Naive thymus-derived CD8-positive, alpha-beta T cell (primary cell): ENCODE data around the gene TRIM59. TPM values are rescaled to one million over a fixed set of nuclear protein-coding genes. Genes with fewer than 3 reads are reported as not detected.

ENCODE experiments used
- ATAC-seq, 2 donors: fragments of 150-1000 bp; cut with Tn5 transposase in 1 of 2; sonication (Bioruptor Pico), chemical (Tn5 transposase) in 1 of 2; 1 replicate in 1 of 2; 2 replicates in 1 of 2; pipeline ENCODE4 v1.10.0; 2021; ENCODE audit warnings: mild to moderate bottlenecking in 2 of 2, moderate library complexity in 2 of 2
- POLR2A ChIA-PET: fragments of 350-600 bp; sonication (Branson Sonifier 250); formaldehyde crosslinking; loops from one replicate; lab custom pipeline; 2021; ENCODE audit warnings: antibody characterized with exemption; lab: Charles Lee
- DNase-seq, 10 donors: peaks; one replicate each; pipeline versions ENCODE4 v3.0.0 to v3.0.0-alpha.2; 2020 to 2022
- H3K27ac Mint-ChIP-seq, 10 donors: one replicate each; pipeline ENCODE4 v1.8.0; 2020 to 2022; ENCODE audit warnings: mild to moderate bottlenecking in 10 of 10, mixed read lengths in 10 of 10, moderate library complexity in 4 of 10, inconsistent platforms in 1 of 10
- H3K27me3 Mint-ChIP-seq, 5 donors: one replicate each; pipeline ENCODE4 v1.8.0; 2021 to 2022; ENCODE audit warnings: mixed read lengths in 5 of 5
- H3K36me3 Mint-ChIP-seq, 3 donors: one replicate each; pipeline ENCODE4 v1.8.0; 2020 to 2022; ENCODE audit warnings: mixed read lengths in 3 of 3, mild to moderate bottlenecking in 2 of 3, inconsistent platforms in 1 of 3
- H3K4me1 Mint-ChIP-seq, 4 donors: one replicate each; pipeline ENCODE4 v1.8.0; 2021 to 2022; ENCODE audit warnings: mixed read lengths in 4 of 4
- H3K4me3 Mint-ChIP-seq, 10 donors: one replicate each; pipeline ENCODE4 v1.8.0; 2020 to 2022; ENCODE audit warnings: mild to moderate bottlenecking in 10 of 10, mixed read lengths in 10 of 10, moderate library complexity in 6 of 10, inconsistent platforms in 1 of 10
- H3K9me3 Mint-ChIP-seq, 9 donors: one replicate each; pipeline ENCODE4 v1.8.0; 2020 to 2022; ENCODE audit warnings: mixed read lengths in 9 of 9, mild to moderate bottlenecking in 3 of 9, inconsistent platforms in 1 of 9, moderate library complexity in 1 of 9
- polyA plus RNA-seq, 3 donors: library from polyadenylated mRNA; unstranded; fragments of 300-500 nt; fragmentation: Illumina TruSeq; gene quantifications; one replicate each; pipeline ENCODE4 v1.2.3, GENCODE V29; 2021
- total RNA-seq, 8 experiments: library from RNA in 2 of 8; stranded (reverse) in 2 of 8; gene quantifications; one replicate each; pipeline ENCODE4 v1.2.3 and lab custom pipeline; 2021 to 2026

The TRIM59 gene, protein sequence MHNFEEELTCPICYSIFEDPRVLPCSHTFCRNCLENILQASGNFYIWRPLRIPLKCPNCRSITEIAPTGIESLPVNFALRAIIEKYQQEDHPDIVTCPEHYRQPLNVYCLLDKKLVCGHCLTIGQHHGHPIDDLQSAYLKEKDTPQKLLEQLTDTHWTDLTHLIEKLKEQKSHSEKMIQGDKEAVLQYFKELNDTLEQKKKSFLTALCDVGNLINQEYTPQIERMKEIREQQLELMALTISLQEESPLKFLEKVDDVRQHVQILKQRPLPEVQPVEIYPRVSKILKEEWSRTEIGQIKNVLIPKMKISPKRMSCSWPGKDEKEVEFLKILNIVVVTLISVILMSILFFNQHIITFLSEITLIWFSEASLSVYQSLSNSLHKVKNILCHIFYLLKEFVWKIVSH
- total RNA-seq (10 to 100 TPM; 14.0 to 14.2 TPM), polyA plus RNA-seq (10 to 100 TPM; 12.4 to 17.4 (median 14.7) TPM), total RNA-seq (lab: John Stamatoyannopoulos, UW) (4.2 to 19.1 (median 15.4) reads per million in 6 experiments)

GRCh38 chr3:160449636-160450598 lies at the start of gene TRIM59:
Gene TRIM59, minus strand, starts transcription at chr3:160449786. Its CDS starts 10,603 bp downstream, at chr3:160439183.
- peak; percentile 96 to 97 for ATAC-seq
- POLR2A ChIA-PET, result interaction anchor here (0.8 to 1.7 kb wide), 6 partner anchors 11 to 306 kb away, joined by 3 to 14 read pairs (median 4); partner anchors contain the start of genes KPNA4 and PPM1L
- peak; percentile 84 to 97 (median 94) for DNase-seq
- Mint-ChIP-seq H3K36me3 (peaks cover 0 to 6% (median 0%) of the 10 kb centered on the region in 3 donors), H3K4me3 (peak within 1 kb of the TSS; percentile 91 to 100 (median 94)), H3K9me3 (no peaks in the 10 kb centered on the region), H3K4me1 (peaks cover 16 to 39% (median 30%) of the 10 kb centered on the region in 4 donors), H3K27ac (peak within 1 kb of the TSS; percentile 88 to 98 (median 94)), H3K27me3 (no peaks in the 10 kb centered on the region)

DNA sequence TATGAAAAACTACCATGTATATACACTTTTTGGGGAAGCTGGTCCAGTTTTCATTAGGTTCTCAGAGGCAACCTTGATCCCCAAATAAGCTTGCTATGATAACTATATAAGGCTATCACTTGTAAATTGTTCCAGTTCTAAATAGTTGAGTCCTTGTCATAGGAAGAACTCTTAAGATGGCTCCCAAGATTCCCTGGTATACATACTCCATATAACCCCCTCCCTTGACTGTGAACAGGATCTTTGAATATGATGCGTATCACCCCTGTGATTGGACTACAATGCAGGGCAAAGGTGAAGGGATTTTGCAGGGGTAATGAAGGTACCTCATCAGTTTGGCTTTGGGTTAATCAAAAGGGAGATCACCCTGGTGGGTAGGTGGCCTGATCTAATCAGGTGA lies 48.6 kb upstream of the TRIM59 start:
- Mint-ChIP-seq H3K4me1 (no peaks in the 10 kb centered on the region), H3K36me3 (peaks cover 7 to 44% (median 27%) of the 10 kb centered on the region in 3 donors), H3K4me3 (no peak overlapping the region), H3K27me3 (no peaks in the 10 kb centered on the region), H3K9me3 (no peaks in the 10 kb centered on the region), H3K27ac (no peak overlapping the region)
- POLR2A ChIA-PET, result no interaction called here
- DNase-seq, result no peak
- ATAC-seq, result no peak

- no peak for ATAC-seq
- no peak overlapping the region for H3K27ac Mint-ChIP-seq
- H3K9me3 Mint-ChIP-seq, result no peaks in the 10 kb centered on the region
- H3K27me3 Mint-ChIP-seq, result no peaks in the 10 kb centered on the region
- no peak for DNase-seq
- no peak overlapping the region for H3K4me3 Mint-ChIP-seq
- POLR2A ChIA-PET, result no interaction called here
- peaks cover 2 to 5% (median 4%) of the 10 kb centered on the region in 4 donors for H3K4me1 Mint-ChIP-seq
- no peaks in the 10 kb centered on the region for H3K36me3 Mint-ChIP-seq
Measured at GRCh38 chr3:160490166-160490565, 40.6 kb upstream of the TRIM59 start.

- Mint-ChIP-seq H3K27ac (no peak overlapping the region), H3K4me1 (peaks cover 2 to 7% (median 6%) of the 10 kb centered on the region in 4 donors), H3K36me3 (peaks cover 0 to 2% (median 0%) of the 10 kb centered on the region in 3 donors), H3K27me3 (peaks cover 0 to 4% (median 3%) of the 10 kb centered on the region in 5 donors), H3K4me3 (peak overlapping the region in 3 of 10 donors; percentile 14 to 74 (median 69)), H3K9me3 (no peaks in the 10 kb centered on the region)
- DNase-seq, result peak in 3 of 10 donors; percentile 20 to 32 (median 31)
- POLR2A ChIA-PET, result no interaction called here
- ATAC-seq, result no peak
Measured at GRCh38 chr3:160486459-160486869, 36.9 kb upstream of the TRIM59 start.

DNA sequence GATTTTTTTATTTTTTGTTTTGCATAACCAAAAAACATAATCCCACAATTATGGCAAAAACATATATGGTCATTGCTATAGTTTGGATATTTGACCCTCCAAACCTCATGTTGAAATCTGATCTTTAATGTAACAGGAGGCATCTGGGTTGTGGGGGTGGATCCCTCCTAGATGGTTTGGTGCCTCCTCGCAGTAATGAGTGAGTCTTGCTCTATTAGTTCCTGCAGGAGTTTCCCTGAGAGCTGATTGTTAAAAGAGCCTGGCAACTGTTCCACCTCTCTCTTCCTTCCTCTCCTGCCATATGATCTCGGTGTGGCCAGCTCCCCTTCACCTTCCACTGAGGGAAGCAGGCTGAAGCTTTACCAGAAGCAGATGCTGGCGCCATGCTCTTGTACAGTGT lies 33.2 kb upstream of the TRIM59 start:
- peaks cover 0 to 2% (median 0%) of the 10 kb centered on the region in 3 donors for H3K36me3 Mint-ChIP-seq
- ATAC-seq, result no peak
- POLR2A ChIA-PET, result no interaction called here
- no peak overlapping the region for H3K4me3 Mint-ChIP-seq
- H3K4me1 Mint-ChIP-seq, result peaks cover 2 to 7% (median 5%) of the 10 kb centered on the region in 4 donors
- peaks cover 5 to 16% (median 11%) of the 10 kb centered on the region in 5 donors for H3K27me3 Mint-ChIP-seq
- DNase-seq, result no peak
- no peak overlapping the region for H3K27ac Mint-ChIP-seq
- H3K9me3 Mint-ChIP-seq, result no peaks in the 10 kb centered on the region

DNA sequence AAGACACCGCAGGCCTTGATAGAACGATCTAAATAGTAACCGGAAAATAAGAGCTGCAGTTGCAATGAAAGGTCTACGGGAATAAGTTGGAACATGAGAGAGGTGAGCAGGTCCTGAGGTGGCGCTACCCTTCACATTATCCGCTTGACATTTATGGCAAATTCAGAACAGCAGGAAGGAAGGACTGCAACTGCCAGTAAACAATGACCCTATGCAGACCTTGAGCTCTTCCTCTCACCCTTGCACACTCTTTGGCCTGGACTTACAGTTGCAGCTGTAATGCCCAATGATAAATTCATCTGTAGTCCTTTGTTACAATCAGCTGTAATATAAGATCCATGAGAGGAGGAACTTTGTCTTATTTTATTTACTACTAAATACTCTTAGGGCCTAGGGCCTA lies 32.3 kb upstream of the TRIM59 start:
- Mint-ChIP-seq H3K4me3 (no peak overlapping the region), H3K4me1 (peaks cover 2 to 7% (median 5%) of the 10 kb centered on the region in 4 donors), H3K27me3 (peaks cover 8 to 22% (median 11%) of the 10 kb centered on the region in 5 donors), H3K36me3 (peaks cover 0 to 2% (median 0%) of the 10 kb centered on the region in 3 donors), H3K9me3 (no peaks in the 10 kb centered on the region), H3K27ac (no peak overlapping the region)
- POLR2A ChIA-PET, result no interaction called here
- DNase-seq, result no peak
- no peak for ATAC-seq

DNA sequence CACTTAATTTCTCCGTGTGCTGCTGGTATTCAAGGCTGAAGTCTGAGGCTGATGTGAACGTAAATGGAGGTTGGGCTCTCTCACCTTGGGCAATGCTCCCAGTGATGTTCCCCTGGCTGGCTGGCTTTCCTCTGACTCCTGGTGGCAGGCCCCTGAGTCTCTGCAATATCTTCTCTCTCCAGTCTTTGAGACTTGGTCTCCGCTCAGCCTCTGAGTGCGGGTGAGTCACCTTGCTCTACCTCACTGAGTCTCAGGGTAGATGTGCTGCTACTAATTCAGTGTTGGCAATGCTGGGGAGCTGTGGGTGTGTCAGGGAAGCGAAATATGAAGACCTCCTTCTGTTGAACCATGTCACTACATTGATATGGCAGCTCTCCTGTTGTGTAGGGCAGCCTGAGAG lies 31.3 kb upstream of the TRIM59 start:
- peaks cover 2 to 7% (median 5%) of the 10 kb centered on the region in 4 donors for H3K4me1 Mint-ChIP-seq
- ATAC-seq, result no peak
- POLR2A ChIA-PET, result no interaction called here
- H3K36me3 Mint-ChIP-seq, result peaks cover 0 to 2% (median 0%) of the 10 kb centered on the region in 3 donors
- peaks cover 8 to 22% (median 11%) of the 10 kb centered on the region in 5 donors for H3K27me3 Mint-ChIP-seq
- no peak for DNase-seq
- H3K27ac Mint-ChIP-seq, result peak overlapping the region in 1 of 10 donors; percentile 56
- no peak overlapping the region for H3K4me3 Mint-ChIP-seq
- H3K9me3 Mint-ChIP-seq, result no peaks in the 10 kb centered on the region

GRCh38 chr3:160479376-160479775 lies 29.8 kb upstream of the TRIM59 start:
- no peak overlapping the region for H3K4me3 Mint-ChIP-seq
- no peak for DNase-seq
- H3K27ac Mint-ChIP-seq, result no peak overlapping the region
- ATAC-seq, result no peak
- peaks cover 0 to 1% (median 0%) of the 10 kb centered on the region in 4 donors for H3K4me1 Mint-ChIP-seq
- H3K27me3 Mint-ChIP-seq, result peaks cover 8 to 30% (median 15%) of the 10 kb centered on the region in 5 donors
- peaks cover 0 to 2% (median 0%) of the 10 kb centered on the region in 3 donors for H3K36me3 Mint-ChIP-seq
- POLR2A ChIA-PET, result no interaction called here
- no peaks in the 10 kb centered on the region for H3K9me3 Mint-ChIP-seq

DNA sequence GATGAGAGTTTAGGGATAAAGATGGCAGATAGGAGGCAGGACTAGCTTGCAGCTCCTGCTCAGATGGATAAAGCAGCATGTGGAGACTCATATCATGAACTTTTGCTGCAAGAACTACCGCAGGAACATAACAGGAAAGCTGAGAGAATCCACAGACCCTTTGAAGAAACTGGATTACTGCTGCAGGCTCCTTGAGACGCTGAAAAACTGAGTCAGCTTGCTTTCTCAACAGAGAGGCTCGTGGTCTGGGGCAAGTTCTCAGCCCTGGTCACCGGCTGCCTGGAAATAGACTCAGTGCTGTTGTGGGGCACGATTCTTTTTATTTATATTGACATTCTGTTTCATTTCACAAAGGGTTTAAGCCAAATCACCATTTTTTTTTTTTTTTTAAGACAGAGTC lies 28.8 kb upstream of the TRIM59 start:
- no peaks in the 10 kb centered on the region for H3K9me3 Mint-ChIP-seq
- no peak overlapping the region for H3K27ac Mint-ChIP-seq
- DNase-seq, result no peak

DNA sequence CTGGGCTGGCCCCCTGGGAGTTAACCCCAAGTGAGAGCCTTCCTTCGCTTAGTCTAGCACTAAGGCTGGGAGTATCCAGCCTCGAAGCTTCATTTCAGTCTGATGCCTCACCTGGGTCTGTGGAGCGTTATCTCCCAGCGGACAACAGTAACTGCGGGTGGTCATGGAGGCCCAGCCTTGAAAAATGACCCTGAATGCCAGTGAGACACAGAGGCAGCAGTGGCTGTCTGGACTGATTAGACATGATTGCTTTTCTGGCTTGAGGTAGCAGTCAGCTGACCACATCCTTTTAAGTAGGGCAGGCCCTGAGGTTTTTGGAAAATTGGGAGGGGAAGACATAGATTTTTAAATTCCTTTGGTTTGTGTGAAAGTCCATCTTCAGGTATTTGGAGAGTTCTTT lies 28.2 kb upstream of the TRIM59 start:
- H3K4me3 Mint-ChIP-seq, result no peak overlapping the region
- H3K4me1 Mint-ChIP-seq, result no peaks in the 10 kb centered on the region
- no peak overlapping the region for H3K27ac Mint-ChIP-seq
- no peak for DNase-seq
- H3K27me3 Mint-ChIP-seq, result peaks cover 8 to 28% (median 11%) of the 10 kb centered on the region in 5 donors
- POLR2A ChIA-PET, result no interaction called here
- H3K36me3 Mint-ChIP-seq, result no peaks in the 10 kb centered on the region
- no peak for ATAC-seq
- no peaks in the 10 kb centered on the region for H3K9me3 Mint-ChIP-seq

More for the DNA sequence above, 28.8 kb upstream of the TRIM59 start:
- ATAC-seq, result no peak
- H3K27me3 Mint-ChIP-seq, result peaks cover 8 to 30% (median 15%) of the 10 kb centered on the region in 5 donors
- H3K4me1 Mint-ChIP-seq, result peaks cover 0 to 1% (median 0%) of the 10 kb centered on the region in 4 donors
- peaks cover 0 to 2% (median 0%) of the 10 kb centered on the region in 3 donors for H3K36me3 Mint-ChIP-seq
- POLR2A ChIA-PET, result no interaction called here
- no peak overlapping the region for H3K4me3 Mint-ChIP-seq

- Mint-ChIP-seq H3K9me3 (peaks cover 0 to 8% (median 4%) of the 10 kb centered on the region in 9 donors), H3K4me1 (no peaks in the 10 kb centered on the region), H3K27ac (no peak overlapping the region), H3K4me3 (no peak overlapping the region), H3K27me3 (peaks cover 3 to 30% (median 8%) of the 10 kb centered on the region in 5 donors), H3K36me3 (peaks cover 0 to 2% (median 0%) of the 10 kb centered on the region in 3 donors)
- DNase-seq (no peak), ATAC-seq (no peak)
- POLR2A ChIA-PET, result no interaction called here
Measured at GRCh38 chr3:160475884-160476283, 26.3 kb upstream of the TRIM59 start.

GRCh38 chr3:160475153-160475552 lies 25.6 kb upstream of the TRIM59 start:
- Mint-ChIP-seq H3K4me1 (no peaks in the 10 kb centered on the region), H3K4me3 (no peak overlapping the region), H3K27ac (peak overlapping the region in 1 of 10 donors; percentile 54), H3K36me3 (peaks cover 0 to 2% (median 0%) of the 10 kb centered on the region in 3 donors), H3K9me3 (peaks cover 0 to 13% (median 4%) of the 10 kb centered on the region in 9 donors), H3K27me3 (peaks cover 0 to 26% (median 8%) of the 10 kb centered on the region in 5 donors)
- POLR2A ChIA-PET, result no interaction called here
- DNase-seq, result no peak
- no peak for ATAC-seq
